ENCODE measurements around the gene LSM7. TPM values are rescaled to one million over a fixed set of nuclear protein-coding genes. Genes with fewer than 3 reads are reported as not detected.

Gene LSM7
- total RNA-seq, 4 donors from 2014 or later: 71.2 to 106 (median 87.5) TPM

- H3K9me3 ChIP-seq: no peaks in the 10 kb centered on the region
- TF ChIP-seq CTCF (IDR thresholded peaks at IDR 0.05) (no peak), EP300 (IDR thresholded peaks at IDR 0.05) (no peak), POLR2AphosphoS5 (IDR thresholded peaks at IDR 0.05) (no peak), POLR2A (IDR thresholded peaks at IDR 0.05) (no peak)
- no peak overlapping the region for H3K27ac ChIP-seq
- peaks cover 8% of the 10 kb centered on the region for H3K4me1 ChIP-seq
- no peaks in the 10 kb centered on the region for H3K36me3 ChIP-seq
- no peak overlapping the region for H3K4me3 ChIP-seq
- peak in 1 of 2 donors; percentile 62 for DNase-seq (ENCODE audit: low spot score in 2 of 2)
- WGBS: 32% methylated on average over 23 of the region's 62 CpGs
- H3K27me3 ChIP-seq: peaks cover 48% of the 10 kb centered on the region
These were observed 25.8 kb downstream of the LSM7 start for GRCh38 chr19:2302319-2303210.

- WGBS: 81% methylated on average over 15 of the region's 17 CpGs
- Histone ChIP-seq H3K4me1 (peaks cover 7% of the 10 kb centered on the region), H3K36me3 (no peaks in the 10 kb centered on the region), H3K9me3 (no peaks in the 10 kb centered on the region), H3K27ac (no peak overlapping the region), H3K27me3 (peaks cover 29% of the 10 kb centered on the region), H3K4me3 (no peak overlapping the region)
- DNase-seq (ENCODE audit: low spot score in 2 of 2): no peak
- TF ChIP-seq CTCF (IDR thresholded peaks at IDR 0.05) (no peak), POLR2A (IDR thresholded peaks at IDR 0.05) (no peak)
These were observed 27.9 kb downstream of the LSM7 start for GRCh38 chr19:2300533-2300932.

- H3K9me3 ChIP-seq: no peaks in the 10 kb centered on the region
- no peak overlapping the region for H3K4me3 ChIP-seq
- TF ChIP-seq EP300 (IDR thresholded peaks at IDR 0.05): no peak
- TF ChIP-seq POLR2AphosphoS5 (IDR thresholded peaks at IDR 0.05): no peak
- TF ChIP-seq POLR2A (IDR thresholded peaks at IDR 0.05): no peak
- TF ChIP-seq CTCF (IDR thresholded peaks at IDR 0.05): no peak
- peaks cover 22% of the 10 kb centered on the region for H3K4me1 ChIP-seq
- no peak overlapping the region for H3K27ac ChIP-seq
- WGBS: 86% methylated on average over 11 of the region's 16 CpGs
- peaks cover 4% of the 10 kb centered on the region for H3K36me3 ChIP-seq
- no peak for DNase-seq (ENCODE audit: low spot score in 2 of 2)
- peaks cover 30% of the 10 kb centered on the region for H3K27me3 ChIP-seq
These were observed 32.2 kb downstream of the LSM7 start for GRCh38 chr19:2296141-2296540.

- H3K36me3 ChIP-seq: peaks cover 4% of the 10 kb centered on the region
- no peak for DNase-seq (ENCODE audit: low spot score in 2 of 2)
- H3K27me3 ChIP-seq: peaks cover 37% of the 10 kb centered on the region
- H3K4me3 ChIP-seq: peak overlapping the region; percentile 6
- no peak overlapping the region for H3K27ac ChIP-seq
- peaks cover 36% of the 10 kb centered on the region for H3K4me1 ChIP-seq
- TF ChIP-seq EP300 (IDR thresholded peaks at IDR 0.05) (no peak), POLR2AphosphoS5 (IDR thresholded peaks at IDR 0.05) (no peak), CTCF (IDR thresholded peaks at IDR 0.05) (no peak), POLR2A (IDR thresholded peaks at IDR 0.05) (no peak)
- no peaks in the 10 kb centered on the region for H3K9me3 ChIP-seq
- 39% methylated on average over 19 of the region's 26 CpGs for WGBS
These were observed 33.6 kb downstream of the LSM7 start for GRCh38 chr19:2294687-2295335.

- DNase-seq (ENCODE audit: low spot score in 2 of 2): no peak
- Histone ChIP-seq H3K27ac (no peak overlapping the region), H3K4me3 (peak overlapping the region; percentile 49), H3K27me3 (peaks cover 52% of the 10 kb centered on the region), H3K36me3 (peaks cover 4% of the 10 kb centered on the region), H3K9me3 (no peaks in the 10 kb centered on the region), H3K4me1 (peaks cover 42% of the 10 kb centered on the region)
- 40% methylated on average over 2 of the region's 67 CpGs for WGBS
- no peak for TF ChIP-seq POLR2A (IDR thresholded peaks at IDR 0.05)
- no peak for TF ChIP-seq EP300 (IDR thresholded peaks at IDR 0.05)
- no peak for TF ChIP-seq POLR2AphosphoS5 (IDR thresholded peaks at IDR 0.05)
- TF ChIP-seq CTCF (IDR thresholded peaks at IDR 0.05): no peak
These were observed 37.1 kb downstream of the LSM7 start for GRCh38 chr19:2291185-2291751.
